ENCODE results near the gene CPA2.
A peak's percentile ranks its signal among the peaks of the same experiment; 100 is the strongest.
"Not testable (repeated sequence)": the region's sequence is repeated elsewhere in the genome, so short reads cannot be mapped to it uniquely, and the experiment has no call there.

Gene CPA2

DNA sequence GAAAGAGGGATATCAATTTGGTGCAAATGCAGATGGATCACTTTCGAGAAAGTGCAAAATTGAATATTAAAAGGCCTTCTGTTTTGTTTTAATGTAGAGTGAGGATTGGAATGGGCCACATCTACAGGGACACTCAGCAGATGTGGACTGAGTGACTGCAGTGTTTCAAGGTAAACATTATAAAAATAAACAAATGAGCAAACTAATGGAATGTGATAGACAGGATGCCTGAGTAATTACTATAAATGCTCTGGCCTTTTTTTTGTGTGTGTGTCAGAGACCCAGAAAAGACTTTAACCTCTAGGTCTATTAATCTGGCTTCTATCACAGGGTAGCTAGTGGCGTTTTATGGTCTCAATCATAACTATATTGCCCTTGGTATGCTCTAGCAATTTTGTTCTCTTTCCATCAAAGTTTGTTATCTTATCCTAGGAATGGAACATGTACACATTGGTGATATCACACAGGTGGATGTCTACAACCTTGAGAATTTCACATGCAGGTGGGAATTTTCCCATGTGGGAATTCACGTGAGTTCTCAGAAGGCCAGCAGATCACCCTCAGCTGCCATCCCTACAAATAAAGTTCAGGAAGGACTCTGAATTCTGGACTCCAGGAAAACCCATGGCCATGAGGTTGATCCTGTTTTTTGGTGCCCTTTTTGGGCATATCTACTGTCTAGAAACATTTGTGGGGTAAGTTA lies at the start of gene CPA2:
Gene CPA2, plus strand, starts transcription at position 606 of the 703 bp plus-strand sequence. Its CDS starts 19 bp downstream, at position 625.
- no peak for DNase-seq

DNA sequence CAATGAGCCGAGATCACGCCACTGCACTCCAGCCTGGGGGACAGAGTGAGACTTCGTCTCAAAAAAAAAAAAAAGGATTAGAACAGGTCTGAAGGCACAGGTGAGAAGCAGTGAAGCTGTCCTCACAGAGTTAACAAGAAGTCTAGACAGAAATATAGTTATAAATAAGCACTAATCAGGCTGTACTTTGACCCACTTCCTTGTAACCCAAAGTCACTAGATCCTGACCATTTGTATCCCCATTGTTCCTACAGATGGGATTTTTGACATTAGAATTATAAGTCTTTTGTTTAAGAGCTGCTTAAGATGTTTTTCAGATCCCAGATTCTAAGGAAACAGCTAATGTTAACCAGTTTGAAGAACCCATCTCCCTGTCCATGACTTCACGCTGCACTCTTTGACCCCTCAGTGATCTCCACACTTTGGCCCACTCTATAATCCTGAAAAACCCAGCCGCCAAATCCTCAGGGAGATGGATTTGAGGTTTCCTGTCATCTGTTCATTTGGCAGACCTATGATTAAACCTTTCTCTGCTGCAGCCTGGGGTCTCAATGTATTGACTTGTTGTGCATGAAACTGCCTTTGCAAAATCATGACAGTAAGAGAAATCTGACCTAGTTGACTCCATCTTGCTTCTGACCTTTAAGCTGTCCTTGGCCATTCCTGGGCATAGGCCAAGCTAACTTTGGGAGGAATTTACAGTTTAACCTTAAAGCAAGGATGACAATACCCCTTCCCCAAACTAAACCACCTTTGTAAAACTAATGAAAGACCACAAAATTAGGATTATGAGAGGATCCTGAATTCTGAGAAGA lies 47.6 kb upstream of the CPA2 start:
- no peak for DNase-seq

DNA sequence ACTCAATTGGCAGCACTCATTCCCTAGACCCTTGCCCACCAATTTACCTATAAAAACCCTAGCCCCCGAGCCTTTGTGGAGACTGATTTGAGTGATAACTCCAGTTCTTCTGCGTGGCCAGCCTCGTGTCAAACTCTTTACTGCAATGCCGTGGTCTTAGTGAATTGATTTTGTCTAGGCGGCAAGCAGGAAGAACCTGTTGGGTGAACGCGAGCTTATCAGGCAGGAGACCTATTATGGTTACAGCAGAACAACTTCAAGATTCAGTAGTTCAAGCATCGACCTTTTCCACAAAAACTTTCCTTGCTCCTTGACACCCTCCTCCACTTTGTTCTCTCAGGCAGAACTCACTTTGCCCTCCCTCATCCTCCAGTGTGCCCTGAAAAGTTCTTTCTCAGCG lies 46.8 kb upstream of the CPA2 start:
- no peak for DNase-seq

GRCh38 chr7:130221746-130222145 lies 44.9 kb upstream of the CPA2 start:
- no peak for DNase-seq

GRCh38 chr7:130223646-130224045 lies 43.0 kb upstream of the CPA2 start:
- DNase-seq = no peak

GRCh38 chr7:130224210-130224609 lies 42.5 kb upstream of the CPA2 start:
- DNase-seq = no peak

GRCh38 chr7:130224923-130225322 lies 41.7 kb upstream of the CPA2 start:
- DNase-seq = not testable (repeated sequence)

GRCh38 chr7:130226333-130226732 lies 40.3 kb upstream of the CPA2 start:
- DNase-seq = no peak

DNA sequence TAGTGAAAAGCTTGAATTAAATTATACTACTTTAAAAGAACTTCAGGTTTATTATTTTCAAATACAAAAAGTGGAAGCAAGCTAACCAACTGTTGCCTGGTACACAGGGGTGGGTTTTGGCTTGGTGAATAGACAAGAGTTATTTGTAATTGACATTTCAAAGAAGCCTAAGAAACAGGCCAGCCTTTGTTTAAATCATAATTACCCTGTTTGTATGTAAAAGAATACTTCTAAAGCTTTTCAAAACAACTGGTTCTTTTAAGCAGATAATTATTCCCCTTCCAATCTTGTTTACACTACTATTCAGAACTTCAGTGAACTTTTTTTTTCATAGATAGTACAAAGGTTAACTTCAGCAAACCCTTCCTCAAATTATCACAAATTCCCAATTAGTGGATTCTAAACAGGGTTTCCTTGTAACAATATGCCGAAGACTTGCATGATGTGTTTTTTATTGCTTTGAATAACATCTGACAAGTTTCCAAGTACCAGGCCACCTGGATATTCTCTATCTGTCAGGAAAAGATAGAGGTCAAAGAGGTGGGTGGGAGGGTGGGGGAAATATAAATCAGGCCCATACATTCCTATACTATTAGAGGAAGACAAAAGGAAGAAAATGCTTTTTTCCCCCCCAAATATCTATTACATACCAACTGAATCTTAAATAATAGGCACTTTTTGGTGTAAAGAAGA lies 38.6 kb upstream of the CPA2 start:
- DNase-seq = no peak

GRCh38 chr7:130228840-130229502 lies 37.7 kb upstream of the CPA2 start:
- no peak for DNase-seq

DNA sequence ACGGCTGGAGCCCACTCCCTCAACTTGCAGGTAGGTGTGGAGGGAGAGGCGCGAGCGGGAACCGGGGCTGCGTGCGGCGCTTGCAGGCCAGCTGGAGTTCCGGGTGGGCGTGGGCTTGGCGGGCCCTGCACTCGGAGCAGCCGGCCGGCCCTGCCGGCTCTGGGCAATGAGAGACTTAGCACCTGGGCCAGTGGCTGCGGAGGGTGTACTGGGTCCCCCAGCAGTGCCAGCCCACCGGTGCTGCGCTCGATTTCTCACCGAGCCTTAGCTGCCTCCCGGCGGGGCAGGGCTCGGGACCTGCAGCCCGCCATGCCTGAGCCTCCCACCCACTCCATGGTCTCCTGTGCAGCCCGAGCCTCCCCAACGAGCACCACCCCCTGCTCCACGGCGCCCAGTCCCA lies 36.7 kb upstream of the CPA2 start:
- DNase-seq = not testable (repeated sequence)

DNA sequence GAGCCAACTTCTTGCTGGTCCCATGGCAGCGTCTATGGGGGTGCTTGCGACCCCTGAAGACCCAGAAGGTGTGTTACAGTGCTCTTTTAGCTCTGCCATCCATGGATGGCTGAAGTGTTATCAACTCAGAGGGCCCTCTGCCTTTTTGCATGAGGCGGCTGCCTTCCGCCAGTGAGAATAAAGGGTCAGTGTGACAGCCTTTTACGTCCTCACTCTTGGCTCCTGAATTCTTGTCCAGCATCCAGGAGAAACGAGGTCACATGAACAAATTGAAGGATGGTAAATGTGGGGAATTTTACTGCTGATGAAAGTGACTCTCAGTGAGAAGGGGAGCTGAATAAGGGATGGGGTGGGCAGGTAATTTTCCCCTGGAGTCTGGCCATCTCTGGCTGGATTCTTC lies 34.9 kb upstream of the CPA2 start:
- DNase-seq = no peak

GRCh38 chr7:130232209-130232608 lies 34.5 kb upstream of the CPA2 start:
- no peak for DNase-seq

DNA sequence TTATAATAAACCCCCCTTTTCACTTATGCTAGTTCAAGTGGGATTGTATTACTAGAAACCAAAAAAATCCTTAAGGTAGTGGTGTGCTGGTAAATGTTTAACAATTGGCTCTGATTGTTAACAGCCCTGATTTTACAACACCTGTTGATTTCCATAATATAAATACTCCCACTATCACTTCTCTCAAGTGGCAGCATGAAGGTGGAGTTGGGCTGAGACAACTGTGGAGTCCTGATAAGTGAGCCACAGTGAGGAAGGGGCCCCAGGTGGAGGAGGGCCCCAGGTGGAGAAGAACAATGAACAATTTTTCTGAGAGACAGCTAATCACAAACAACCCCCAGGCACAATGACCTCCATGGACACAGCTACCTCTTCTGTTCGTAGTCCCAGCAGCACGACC lies 32.6 kb upstream of the CPA2 start:
- no peak for DNase-seq

DNA sequence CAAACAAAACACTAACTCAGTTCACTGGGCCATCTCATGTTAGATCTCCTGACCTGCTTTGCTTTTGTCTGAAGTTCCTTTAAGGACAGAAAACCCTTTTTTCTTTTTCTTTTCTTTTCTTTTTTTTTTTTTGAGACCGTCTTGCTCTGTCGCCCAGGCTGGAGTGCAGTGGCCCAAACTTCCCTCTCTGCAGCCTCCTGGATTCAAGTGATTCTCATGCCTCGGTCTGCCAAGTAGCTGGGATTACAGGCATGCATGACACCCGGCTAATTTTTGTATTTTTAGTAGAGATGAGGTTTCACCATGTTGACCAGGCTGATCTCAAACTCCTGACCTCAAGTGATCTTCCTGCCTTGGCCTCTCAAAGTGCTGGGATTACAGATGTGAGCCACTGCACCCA lies 30.3 kb upstream of the CPA2 start:
- not testable (repeated sequence) for DNase-seq

DNA sequence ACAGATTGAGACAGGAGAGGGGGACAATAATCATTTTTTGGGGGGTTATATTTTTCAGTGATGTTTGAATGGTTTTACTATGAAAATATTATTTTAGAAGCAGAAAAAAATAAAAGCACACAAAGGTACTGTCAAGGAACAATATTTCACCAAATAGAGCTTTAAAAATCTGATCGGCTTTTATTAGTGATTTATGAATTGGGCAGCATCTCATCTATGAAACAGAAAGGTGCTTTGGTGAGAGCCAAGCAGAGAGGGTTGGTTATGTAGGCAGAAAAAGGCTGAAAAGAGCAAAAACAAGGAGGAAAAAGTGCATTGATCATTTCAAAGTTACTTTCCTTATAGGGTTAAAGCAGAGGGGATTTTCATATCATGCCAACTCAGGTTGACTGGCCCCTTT lies 26.4 kb upstream of the CPA2 start:
- DNase-seq = no peak

- peak; percentile 56 for DNase-seq
Observed at GRCh38 chr7:130242198-130243014, 24.3 kb upstream of the CPA2 start.

GRCh38 chr7:130243486-130243885 lies 23.2 kb upstream of the CPA2 start:
- DNase-seq = peak; percentile 18

DNA sequence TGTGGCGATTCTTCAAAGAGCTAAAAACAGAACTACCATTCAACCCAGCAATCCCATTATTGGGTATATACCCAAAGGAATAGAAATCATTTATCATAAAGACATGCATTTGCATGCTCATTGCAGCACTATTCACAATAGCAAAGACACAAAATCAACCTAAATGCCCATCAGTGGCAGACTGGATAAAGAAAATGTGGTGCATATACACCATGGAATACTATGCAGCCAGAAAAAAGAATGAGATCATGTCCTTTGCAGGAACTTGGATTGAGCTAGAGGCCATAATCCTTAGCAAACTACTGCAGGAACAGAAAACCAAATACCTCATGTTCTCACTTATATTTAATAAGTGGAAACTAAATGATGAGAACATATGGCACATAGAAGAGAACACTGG lies 20.2 kb upstream of the CPA2 start:
- DNase-seq = not testable (repeated sequence)

DNA sequence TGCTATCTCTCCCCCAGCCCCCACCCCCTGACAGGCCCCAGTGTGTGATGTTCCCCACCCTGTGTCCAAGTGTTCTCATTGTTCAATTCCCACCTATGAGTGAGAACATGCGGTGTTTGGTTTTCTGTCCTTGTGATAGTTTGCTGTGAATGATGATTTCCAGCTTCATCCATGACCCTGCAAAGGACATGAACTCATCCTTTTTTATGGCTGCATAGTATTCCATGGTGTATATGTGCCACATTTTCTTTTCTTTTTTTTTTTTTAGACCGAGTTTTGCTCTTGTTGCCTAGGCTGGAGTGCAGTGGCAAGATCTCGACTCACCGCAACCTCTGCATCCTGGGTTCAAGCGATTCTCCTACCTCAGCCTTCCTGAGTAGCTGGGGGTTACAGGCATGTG lies 17.8 kb upstream of the CPA2 start:
- DNase-seq = not testable (repeated sequence)

DNA sequence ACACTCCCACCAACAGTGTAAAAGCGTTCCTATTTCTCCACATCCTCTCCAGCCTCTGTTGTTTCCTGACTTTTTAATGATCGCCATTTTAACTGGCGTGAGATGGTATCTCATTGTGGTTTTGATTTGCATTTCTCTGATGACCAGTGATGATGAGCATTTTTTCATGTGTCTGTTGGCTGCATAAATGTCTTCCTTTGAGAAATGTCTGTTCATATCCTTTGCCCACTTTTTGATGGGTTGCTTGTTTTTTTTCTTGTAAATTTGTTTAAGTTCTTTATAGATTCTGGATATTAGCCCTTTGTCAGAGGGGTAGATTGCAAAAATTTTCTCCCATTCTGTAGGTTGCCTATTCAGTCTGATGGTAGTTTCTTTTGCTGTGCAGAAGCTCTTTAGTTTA lies 17.0 kb upstream of the CPA2 start:
- DNase-seq = not testable (repeated sequence)

DNA sequence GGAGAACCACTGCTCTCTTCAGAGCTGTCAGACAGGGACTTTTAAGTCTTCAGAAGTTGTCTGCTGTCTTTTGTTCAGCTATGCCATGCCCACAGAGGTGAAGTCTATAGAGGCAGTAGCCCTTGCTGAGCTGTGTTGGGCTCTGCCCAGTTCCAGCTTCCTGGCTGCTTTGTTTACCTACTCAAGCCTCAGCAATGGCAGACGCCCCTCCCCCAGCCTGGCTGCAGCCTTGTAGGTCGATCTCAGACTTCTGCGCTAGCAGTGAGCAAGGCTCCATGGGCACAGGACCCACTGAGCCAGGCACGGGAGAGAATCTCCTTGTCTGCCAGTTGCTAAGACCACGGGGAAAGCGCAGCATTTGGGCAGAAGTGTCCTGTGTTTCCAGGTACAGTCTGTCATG lies 12.1 kb upstream of the CPA2 start:
- DNase-seq = no peak
